Measurements from ENCODE around the gene GRK2. TPM values are rescaled to one million over a fixed set of nuclear protein-coding genes. Genes with fewer than 3 reads are reported as not detected.

GRK2 gene
- total and polyA plus RNA-seq, 2 of the 8 experiments (the other 6 are each of a cell fraction or from before 2014, with no cell fraction given), result 47.3 to 49.7 TPM

DNA sequence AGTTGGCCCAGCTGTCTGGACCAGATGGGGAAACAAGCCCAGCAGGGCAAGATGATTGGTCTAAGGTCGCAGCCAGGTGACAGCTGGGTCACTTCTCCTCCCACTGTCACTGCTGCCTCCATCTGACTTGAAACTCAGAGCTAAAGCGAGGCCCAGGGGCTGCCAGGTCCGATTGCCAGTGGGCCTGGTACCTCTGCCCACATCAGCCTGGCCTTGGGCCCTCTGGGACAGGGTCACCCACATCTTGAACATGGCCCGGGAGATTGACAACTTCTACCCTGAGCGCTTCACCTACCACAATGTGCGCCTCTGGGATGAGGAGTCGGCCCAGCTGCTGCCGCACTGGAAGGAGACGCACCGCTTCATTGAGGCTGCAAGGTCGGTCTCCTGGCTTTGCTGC is 42.9 kb downstream of the GRK2 start:
- no peak for FAIRE-seq
- Histone ChIP-seq H4K91ac (replicated peaks; ENCODE audit: insufficient read length, low read length) (no peak overlapping the region), H3K27me3 (replicated peaks in 1 of 4; ENCODE audit: control insufficient read depth in 3 of 4, extremely low read depth in 1 of 4, insufficient read depth in 3 of 4, low read length in 3 of 4) (peaks cover 0 to 7% (median 5%) of the 10 kb centered on the region in 4 experiments; a peak in 5 of 7 replicates)

More for the DNA sequence above, 42.9 kb downstream of the GRK2 start:
- H3K4ac ChIP-seq (replicated peaks; ENCODE audit: insufficient read length, low read depth, low read length), result no peak overlapping the region
- H4K5ac ChIP-seq (ENCODE audit: insufficient read length, low read depth, low read length), result no peak overlapping the region
- no peak overlapping the region for H3K27ac ChIP-seq (ENCODE audit: low read depth, low read length)
- H2AK5ac ChIP-seq (ENCODE audit: low read depth, low read length), result no peak overlapping the region
- TF ChIP-seq TBP (IDR thresholded peaks at IDR 0.05; ENCODE audit: low read depth, low read length), result no peak
- no peak for TF ChIP-seq SRF (IDR thresholded peaks at IDR 0.05; ENCODE audit: low read depth, low read length)
- TF ChIP-seq ZNF274 (IDR thresholded peaks at IDR 0.05; ENCODE audit: borderline replicate concordance, extremely low read depth, low read length), result no peak
- TF ChIP-seq NRF1 (IDR thresholded peaks at IDR 0.05; ENCODE audit: low read depth, low read length), result no peak
- TF ChIP-seq TAF7 (optimal IDR thresholded peaks at IDR 0.05; ENCODE audit: borderline replicate concordance, low read depth, low read length), result no peak
- no peak for TF ChIP-seq CBX5 (IDR thresholded peaks at IDR 0.05; ENCODE audit: low read depth, low read length)
- TF ChIP-seq HDAC2 (IDR thresholded peaks at IDR 0.05; ENCODE audit: borderline replicate concordance in 1 of 2, low read depth in 2 of 2, low read length in 2 of 2), result no peak
- TF ChIP-seq BACH1 (IDR thresholded peaks at IDR 0.05; ENCODE audit: low read length), result no peak
- TF ChIP-seq KDM4A (IDR thresholded peaks at IDR 0.05; ENCODE audit: low read depth, low read length, severe bottlenecking), result no peak
- no peak for TF ChIP-seq SIN3A (conservative IDR thresholded peaks at IDR 0.05 in 1 of 2, IDR thresholded peaks at IDR 0.05 in 1 of 2; ENCODE audit: low read depth in 1 of 2, low read length in 2 of 2)
- TF ChIP-seq SUZ12 (IDR thresholded peaks at IDR 0.05; ENCODE audit: low read length), result no peak
- no peak overlapping the region for H3K14ac ChIP-seq (ENCODE audit: insufficient read length)
- no peaks in the 10 kb centered on the region for H3K9me3 ChIP-seq (ENCODE audit: insufficient read depth in 2 of 2, low read depth in 1 of 2, low read length in 1 of 2)
- peaks cover 0 to 7% of the 10 kb centered on the region in 2 experiments for H4K20me1 ChIP-seq (replicated peaks in 1 of 2; ENCODE audit: control insufficient read depth in 1 of 2, insufficient read depth in 2 of 2, low read length in 2 of 2)
- H3K18ac ChIP-seq (ENCODE audit: extremely low read depth, low read length), result no peak overlapping the region
- CTCF ChIA-PET (ENCODE audit: partially characterized antibody), result interaction anchor here (1.0 to 3.9 kb wide), 6 partner anchors 9 to 162 kb away, joined by 3 to 14 read pairs (median 6); no protein-coding TSS in a partner anchor
- H3K4me1 ChIP-seq (replicated peaks in 1 of 4; ENCODE audit: control insufficient read depth in 3 of 4, insufficient read depth in 4 of 4, low read length in 3 of 4), result peaks cover 0 to 5% (median 5%) of the 10 kb centered on the region in 4 experiments; a peak in 5 of 7 replicates
- H3K4me3 ChIP-seq (ENCODE audit: extremely low read depth in 1 of 4, insufficient read depth in 2 of 4, low read depth in 3 of 4, low read length in 4 of 4), result no peak overlapping the region
- H2AFZ ChIP-seq (ENCODE audit: low read length), result no peak overlapping the region
- no peak overlapping the region for H2BK20ac ChIP-seq (ENCODE audit: low read length)
- no peak overlapping the region for H3K4me2 ChIP-seq (ENCODE audit: insufficient read depth in 1 of 2, low read depth in 2 of 2, low read length in 2 of 2)
- 93% methylated on average over 11 of the region's 11 CpGs; no CpG with 5 or more reads in 1 of the 2 experiments for WGBS, 2 experiments (ENCODE audit: extremely low coverage in 1 of 2, insufficient coverage in 1 of 2, insufficient read length in 1 of 2, insufficient replicate concordance in 2 of 2, low coverage in 1 of 2, low lambda C conversion rate in 2 of 2, missing lambda C conversion rate in 1 of 2)
- POLR2A ChIA-PET (ENCODE audit: partially characterized antibody), result interaction anchor here (0.7 to 1.0 kb wide), 2 partner anchors 10 to 83 kb away, joined by 3 to 4 read pairs; no protein-coding TSS in a partner anchor
- no peak overlapping the region for H2BK15ac ChIP-seq (ENCODE audit: low read length)
- H3K9ac ChIP-seq (replicated peaks in 1 of 4; ENCODE audit: extremely low read depth in 1 of 4, low read depth in 3 of 4, low read length in 3 of 4), result no peak overlapping the region
- H3K23ac ChIP-seq (ENCODE audit: insufficient read length), result no peak overlapping the region
- H3K79me2 ChIP-seq (ENCODE audit: control insufficient read depth in 1 of 2, insufficient read depth in 2 of 2, low read length in 2 of 2), result no peaks in the 10 kb centered on the region
- H3K56ac ChIP-seq (replicated peaks; ENCODE audit: insufficient read length, low read depth, low read length), result no peak overlapping the region
- no peak for DNase-seq (ENCODE audit: low read depth in 1 of 2, low spot score in 2 of 2)
- no peak overlapping the region for H4K8ac ChIP-seq (ENCODE audit: extremely low read depth, insufficient read depth, low read length)
- no peak overlapping the region for H2BK5ac ChIP-seq (ENCODE audit: low read depth, low read length)
- peaks cover 0 to 4% (median 0%) of the 10 kb centered on the region in 4 experiments; a peak in 2 of 8 replicates for H3K36me3 ChIP-seq (ENCODE audit: control insufficient read depth in 2 of 4, insufficient read depth in 4 of 4, low read length in 3 of 4)
- no peaks in the 10 kb centered on the region for H3K79me1 ChIP-seq (ENCODE audit: low read depth, low read length)
- H2BK12ac ChIP-seq (ENCODE audit: low read depth, low read length), result no peak overlapping the region
- H2BK120ac ChIP-seq (replicated peaks; ENCODE audit: low read depth, low read length), result no peak overlapping the region
- H3K23me2 ChIP-seq (ENCODE audit: low read depth, low read length), result peaks cover 3% of the 10 kb centered on the region; the same call in 1 of the 2 replicates

Measured in H1 (cell line).